ENCODE measurements around the gene RGL2.
"Not testable (repeated sequence)": the region's sequence is repeated elsewhere in the genome, so short reads cannot be mapped to it uniquely, and the experiment has no call there.

Gene RGL2

DNA sequence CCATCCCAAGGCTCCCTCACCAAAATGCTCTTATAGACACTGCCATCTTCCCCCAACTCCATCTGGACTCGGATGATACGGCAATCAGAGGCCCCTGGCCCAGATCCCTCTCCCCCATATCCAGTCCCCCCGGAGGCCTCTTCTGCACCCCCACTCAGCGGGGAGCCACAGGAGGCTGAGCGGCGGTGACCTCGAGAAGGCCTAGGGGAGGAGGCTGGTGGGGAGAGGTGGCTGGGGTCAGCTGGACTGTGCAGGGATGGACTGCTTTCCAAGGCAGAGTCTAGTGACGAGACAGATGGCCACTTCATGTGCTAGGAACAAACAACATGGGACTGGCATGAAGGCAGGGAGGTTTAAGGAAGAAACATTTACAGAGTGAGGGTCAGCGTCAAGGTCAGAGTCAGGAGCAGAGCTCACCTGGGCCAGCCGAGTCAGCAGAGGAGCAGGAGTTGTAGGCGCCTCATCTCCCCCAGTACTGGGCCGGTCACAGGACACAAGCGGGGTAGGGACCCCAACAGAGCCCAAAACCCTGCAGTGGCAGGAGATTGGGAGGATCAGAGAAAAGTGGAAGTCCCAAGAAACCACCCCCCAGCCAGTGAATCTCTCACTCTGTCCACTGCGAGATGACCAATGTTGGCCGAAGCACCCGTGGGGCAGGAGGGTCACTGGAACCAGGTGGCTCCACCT lies 5.6 kb downstream of the RGL2 start:
- DNase-seq = no peak

- DNase-seq = no peak
These were observed 8.3 kb downstream of the RGL2 start for GRCh38 chr6:33290459-33290858.

DNA sequence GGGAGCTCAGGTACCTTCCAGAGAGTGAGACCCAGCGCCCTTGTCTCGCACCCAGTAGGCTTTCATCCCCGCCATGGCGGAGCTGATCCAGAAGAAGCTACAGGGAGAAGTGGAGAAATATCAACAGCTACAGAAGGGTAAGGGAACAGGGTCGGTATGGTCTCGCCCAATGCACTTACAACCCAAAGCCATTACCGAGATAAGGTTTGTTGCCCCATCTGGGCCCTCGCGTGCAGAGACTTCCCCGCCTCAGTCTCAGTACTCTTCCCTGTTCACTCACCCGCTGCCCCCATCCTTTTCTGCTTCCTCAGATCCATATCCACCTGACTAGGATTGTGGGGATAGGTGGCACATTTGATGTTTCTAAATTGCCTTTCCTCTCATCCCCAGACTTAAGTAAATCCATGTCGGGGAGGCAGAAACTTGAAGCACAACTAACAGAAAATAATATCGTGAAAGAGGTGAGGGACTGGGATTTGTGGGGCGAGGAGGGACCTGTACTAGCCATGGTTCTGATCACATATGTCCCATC lies 8.9 kb downstream of the RGL2 start:
- no peak for DNase-seq

- peak; percentile 84 for DNase-seq
These were observed 9.6 kb downstream of the RGL2 start, which contains the start of the genes PFDN6 and WDR46 for GRCh38 chr6:33288921-33289783. Gene PFDN6, plus strand, starts transcription at chr6:33289601. Its CDS starts 256 bp downstream, at chr6:33289857. Gene WDR46, minus strand, starts transcription at chr6:33289239. Its CDS starts 69 bp downstream, at chr6:33289170.

GRCh38 chr6:33288141-33288920 lies 10.4 kb downstream of the RGL2 start:
- no peak for DNase-seq

- DNase-seq = no peak
These were observed 11.5 kb downstream of the RGL2 start for GRCh38 chr6:33286946-33287914.

DNA sequence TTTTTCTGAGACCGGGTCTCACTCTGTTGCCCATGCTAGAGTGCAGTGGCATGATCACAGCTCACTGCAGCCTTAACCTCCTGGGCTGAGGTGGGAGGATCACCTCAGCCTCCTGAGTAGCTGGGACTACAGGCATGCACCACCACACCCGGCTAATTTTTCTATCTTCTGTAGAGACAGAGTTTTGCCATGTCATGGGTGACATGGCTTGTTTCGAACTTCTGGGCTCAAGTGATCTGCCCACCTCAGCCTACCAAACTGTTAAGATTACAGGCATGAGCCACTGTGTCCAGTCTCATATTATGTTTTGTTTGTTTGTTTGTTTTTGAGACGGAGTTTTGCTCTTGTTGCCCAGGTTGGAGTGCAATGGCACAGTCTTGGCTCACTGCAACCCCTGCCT lies 13.5 kb downstream of the RGL2 start:
- not testable (repeated sequence) for DNase-seq

DNA sequence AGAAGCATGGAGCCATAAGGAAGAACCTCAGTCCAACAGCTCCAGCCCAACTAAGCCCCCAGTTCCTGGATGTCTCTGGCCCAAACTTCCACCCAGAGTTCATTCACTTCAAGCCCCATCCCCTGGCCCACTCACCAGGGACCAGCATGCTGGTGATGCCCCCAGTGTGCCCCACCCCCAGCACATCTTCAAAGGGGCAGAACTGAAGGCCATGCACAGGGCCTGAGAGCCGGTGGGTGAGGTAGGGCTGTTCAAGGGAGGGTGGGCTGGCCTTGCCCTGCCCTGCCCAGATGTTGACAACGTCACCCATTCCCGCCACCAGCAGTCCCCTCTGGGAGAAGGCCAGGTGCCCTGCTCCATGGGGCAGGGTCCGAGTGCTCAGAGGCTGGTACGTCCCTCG lies 18.2 kb downstream of the RGL2 start:
- DNase-seq = no peak

DNA sequence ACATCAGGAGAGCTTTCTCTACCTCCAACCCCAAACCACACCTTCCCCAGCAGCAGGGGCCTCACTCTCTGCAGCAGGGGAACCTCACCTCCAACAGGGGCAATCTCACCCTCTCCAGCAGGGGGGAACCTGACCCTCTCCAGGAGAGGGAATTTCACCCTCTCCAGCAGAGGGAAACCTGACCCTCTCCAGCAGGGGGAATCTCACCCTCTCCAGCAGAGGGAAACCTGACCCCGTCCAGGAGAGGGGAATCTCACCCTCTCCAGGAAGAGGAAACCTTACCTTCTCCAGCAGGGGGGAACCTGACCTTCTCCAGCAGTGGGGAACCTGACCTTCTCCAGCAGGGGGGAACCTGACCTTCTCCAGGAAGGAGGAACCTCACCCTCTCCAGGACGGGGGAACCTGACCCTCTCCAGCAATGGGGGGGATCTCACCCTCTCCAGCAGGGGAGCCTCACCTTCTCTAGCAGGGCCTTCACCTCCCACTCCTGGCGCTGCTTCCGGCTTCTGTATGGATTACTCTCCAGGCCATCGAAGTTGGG lies 18.7 kb downstream of the RGL2 start:
- no peak for DNase-seq

DNA sequence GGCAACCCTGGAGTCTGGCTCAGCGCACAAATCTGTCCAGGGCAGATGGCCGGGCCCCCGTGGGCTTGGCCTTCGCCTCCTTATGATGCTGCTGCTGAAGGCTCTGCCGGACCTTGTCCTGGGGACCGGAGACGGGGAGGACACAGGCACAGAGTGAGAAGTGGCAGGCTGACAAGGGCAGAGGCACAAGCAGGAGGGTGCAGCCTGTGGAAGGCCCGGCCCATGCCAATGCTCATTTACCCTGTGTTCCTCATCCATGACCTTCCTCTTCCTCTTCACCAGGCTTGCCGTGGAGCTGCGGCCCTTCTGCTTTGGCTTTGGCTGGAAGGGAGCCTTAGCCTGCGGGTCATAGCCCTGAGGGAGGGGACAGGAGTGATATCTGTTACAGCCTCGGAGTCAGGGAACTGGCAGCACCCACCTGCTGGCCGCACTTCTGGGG lies 19.5 kb downstream of the RGL2 start:
- no peak for DNase-seq

- DNase-seq = no peak
These were observed 19.9 kb downstream of the RGL2 start for GRCh38 chr6:33278810-33279209.

- no peak for DNase-seq
These were observed 20.4 kb downstream of the RGL2 start for GRCh38 chr6:33278392-33278741.

DNA sequence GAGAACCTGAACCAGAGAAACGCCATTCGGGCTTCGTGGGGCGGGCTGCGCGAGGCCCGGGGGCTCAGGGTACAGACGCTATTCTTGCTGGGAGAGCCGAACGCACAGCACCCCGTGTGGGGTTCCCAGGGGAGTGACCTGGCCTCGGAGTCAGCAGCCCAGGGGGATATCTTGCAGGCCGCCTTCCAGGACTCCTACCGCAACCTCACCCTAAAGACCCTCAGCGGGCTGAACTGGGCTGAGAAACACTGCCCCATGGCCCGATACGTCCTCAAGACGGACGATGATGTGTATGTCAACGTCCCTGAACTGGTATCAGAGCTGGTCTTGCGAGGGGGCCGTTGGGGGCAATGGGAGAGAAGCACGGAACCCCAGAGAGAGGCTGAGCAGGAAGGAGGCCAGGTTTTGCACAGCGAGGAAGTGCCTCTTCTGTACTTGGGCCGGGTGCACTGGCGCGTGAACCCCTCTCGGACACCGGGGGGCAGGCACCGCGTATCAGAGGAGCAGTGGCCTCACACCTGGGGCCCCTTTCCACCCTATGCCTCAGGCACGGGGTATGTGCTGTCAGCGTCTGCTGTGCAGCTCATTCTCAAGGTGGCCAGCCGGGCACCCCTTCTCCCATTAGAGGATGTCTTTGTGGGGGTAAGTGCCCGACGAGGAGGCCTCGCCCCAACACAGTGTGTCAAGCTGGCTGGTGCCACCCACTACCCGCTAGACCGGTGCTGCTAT lies 20.9 kb downstream of the RGL2 start:
- DNase-seq = peak; percentile 55

DNA sequence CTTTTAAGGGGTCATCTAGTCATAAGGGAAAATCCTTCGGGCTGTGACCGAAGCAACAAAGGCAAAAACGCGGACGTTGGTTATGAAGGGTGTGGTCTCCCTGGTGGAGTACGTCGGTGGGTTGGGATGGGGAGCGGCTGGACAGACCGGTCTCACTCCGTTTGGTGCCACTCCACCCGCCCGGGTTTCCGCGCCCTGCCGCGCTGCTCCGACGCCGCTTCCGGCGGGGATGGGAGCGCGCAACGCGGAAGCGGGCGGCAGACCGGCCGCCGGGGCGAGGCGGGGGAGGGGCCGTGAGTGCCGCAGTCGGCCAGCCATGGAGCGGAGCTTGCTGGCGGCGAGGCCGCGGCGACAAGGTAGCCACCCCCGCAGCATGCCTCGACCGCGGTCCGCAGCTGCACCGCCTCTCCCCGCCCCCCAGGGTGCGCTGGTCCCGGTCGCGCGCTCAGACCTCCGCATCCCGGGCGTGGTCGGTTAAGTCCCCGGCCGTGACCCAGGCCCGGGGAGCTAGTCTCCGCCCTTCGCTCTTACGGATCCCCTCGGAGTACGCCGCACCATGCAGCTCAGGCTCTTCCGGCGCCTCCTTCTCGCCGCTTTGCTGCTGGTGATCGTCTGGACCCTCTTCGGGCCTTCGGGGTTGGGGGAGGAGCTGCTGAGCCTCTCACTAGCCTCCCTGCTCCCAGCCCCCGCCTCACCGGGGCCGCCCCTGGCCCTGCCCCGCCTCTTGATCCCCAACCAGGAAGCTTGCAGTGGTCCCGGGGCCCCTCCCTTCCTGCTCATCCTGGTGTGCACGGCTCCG lies 21.7 kb downstream of the RGL2 start, which contains the start of gene B3GALT4:
Gene B3GALT4, plus strand, starts transcription at position 260 of the 799 bp plus-strand sequence. Its CDS starts 297 bp downstream, at position 557.
- peak; percentile 86 for DNase-seq

GRCh38 chr6:33276581-33276863 lies 22.2 kb downstream of the RGL2 start:
- no peak for DNase-seq

DNA sequence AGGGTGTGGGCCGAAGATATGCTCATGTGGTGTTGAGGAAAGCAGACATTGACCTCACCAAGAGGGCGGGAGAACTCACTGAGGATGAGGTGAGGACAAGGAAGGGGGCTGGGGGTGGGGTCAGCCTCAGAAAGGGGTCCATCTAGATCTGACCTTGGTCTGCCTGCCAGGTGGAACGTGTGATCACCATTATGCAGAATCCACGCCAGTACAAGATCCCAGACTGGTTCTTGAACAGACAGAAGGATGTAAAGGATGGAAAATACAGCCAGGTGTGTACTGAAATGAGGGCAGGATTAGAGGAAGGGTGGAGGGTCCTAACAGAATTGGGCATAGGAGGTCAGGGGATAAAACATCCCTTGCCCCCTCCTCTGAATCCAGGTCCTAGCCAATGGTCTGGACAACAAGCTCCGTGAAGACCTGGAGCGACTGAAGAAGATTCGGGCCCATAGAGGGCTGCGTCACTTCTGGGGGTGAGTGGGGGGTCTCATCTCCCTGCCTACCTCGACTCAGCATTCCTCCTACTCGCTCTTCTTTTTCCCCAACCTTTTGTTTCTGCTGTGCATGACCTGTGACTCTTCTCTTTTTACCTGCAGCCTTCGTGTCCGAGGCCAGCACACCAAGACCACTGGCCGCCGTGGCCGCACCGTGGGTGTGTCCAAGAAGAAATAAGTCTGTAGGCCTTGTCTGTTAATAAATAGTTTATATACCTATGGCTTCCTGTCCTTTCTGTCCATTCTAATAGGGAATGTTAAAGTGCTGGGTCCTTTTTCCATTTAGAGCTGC lies 22.8 kb downstream of the RGL2 start:
- not testable (repeated sequence) for DNase-seq

DNA sequence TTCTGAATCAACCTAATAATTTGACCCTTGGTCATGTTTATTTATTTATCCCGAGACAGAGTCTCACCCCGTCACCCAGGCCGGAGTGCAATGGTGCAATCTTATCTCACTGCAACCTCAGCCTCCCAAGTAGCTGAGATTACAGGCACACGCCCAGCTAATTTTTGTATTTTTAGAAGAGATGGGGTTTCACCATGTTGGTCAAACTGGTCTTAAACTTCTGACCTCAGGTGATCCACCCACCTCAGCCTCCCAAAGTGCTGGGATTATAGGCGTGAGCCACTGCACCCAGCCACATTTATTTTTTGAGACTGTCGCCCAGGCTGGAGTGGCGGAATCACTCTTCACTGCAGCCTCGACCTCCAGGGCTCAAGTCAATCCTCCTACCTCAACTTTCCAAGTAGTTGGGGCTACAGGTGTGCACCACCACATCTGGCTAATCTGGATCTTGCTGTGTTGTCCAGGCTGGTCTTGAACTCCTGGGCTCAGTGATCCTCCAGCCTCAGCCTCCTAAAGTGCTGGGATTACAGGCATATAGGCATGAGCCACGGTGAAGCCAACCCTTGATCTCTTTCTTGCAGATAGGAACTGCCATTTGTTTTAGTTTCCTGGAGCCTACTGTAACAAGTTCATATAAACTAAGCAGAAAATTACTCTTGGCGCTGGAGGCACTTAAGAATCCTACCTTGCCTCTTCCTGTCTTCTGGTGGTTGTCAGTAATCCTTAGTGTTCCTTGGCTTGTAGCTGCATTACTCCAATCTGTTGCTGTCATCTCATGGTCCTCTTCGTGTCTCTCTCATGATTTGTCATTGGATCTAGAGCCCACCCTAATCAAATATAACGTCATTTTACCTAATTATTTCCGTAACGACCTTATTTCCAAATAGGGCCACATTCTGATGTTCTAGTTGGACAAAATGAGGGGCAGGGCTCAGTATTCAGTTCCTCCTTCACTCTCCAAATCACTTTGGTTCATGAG lies 24.5 kb downstream of the RGL2 start:
- no peak for DNase-seq

Data from activated CD4-positive, alpha-beta T cell treated with anti-CD3 and anti-CD28 coated beads for 48 hours (primary cell).